Loucy (cell line): ENCODE measurements around the gene GLT8D1.
A peak's percentile ranks its signal among the peaks of the same experiment; 100 is the strongest.

Experiments used
- H2AFZ ChIP-seq: fragments of 200-600 bp; sonication (generic); 2 replicates; pipeline ENCODE4 v1.6.0; 2016; ENCODE audit warnings: antibody characterized with exemption, mild to moderate bottlenecking, low read length, moderate library complexity
- H3F3A ChIP-seq: fragments of 200-600 bp; 2 replicates; pipeline ENCODE4 v1.6.0; 2016; ENCODE audit warnings: antibody characterized with exemption, low read depth, mild to moderate bottlenecking
- H3K27me3 ChIP-seq: fragments of 200-600 bp; sonication (generic); 2 replicates; pipeline ENCODE4 v1.6.1; 2014; ENCODE audit warnings: low read length, mild to moderate bottlenecking; ENCODE audit not compliant: insufficient read depth, poor library complexity, severe bottlenecking
- H3K36me3 ChIP-seq: fragments of 200-600 bp; sonication (generic); 2 replicates; pipeline ENCODE4 v1.6.1; 2016; ENCODE audit warnings: low read length; ENCODE audit not compliant: insufficient read depth
- H3K4me1 ChIP-seq: fragments of 200-600 bp; sonication (generic); 2 replicates; pipeline ENCODE4 v1.5.1; 2014; ENCODE audit warnings: low read length, mild to moderate bottlenecking; ENCODE audit not compliant: insufficient read depth, poor library complexity, severe bottlenecking
- H3K4me2 ChIP-seq: fragments of 200-600 bp; sonication (generic); 2 replicates; pipeline ENCODE4 v1.6.0; 2014; ENCODE audit warnings: antibody characterized with exemption, low read length, low read depth, mild to moderate bottlenecking; ENCODE audit not compliant: poor library complexity, severe bottlenecking
- H3K4me3 ChIP-seq: fragments of 200-600 bp; sonication (generic); 2 replicates; pipeline ENCODE4 v1.5.1; 2014; ENCODE audit warnings: low read length, mild to moderate bottlenecking, mixed read lengths; ENCODE audit not compliant: poor library complexity, severe bottlenecking
- H3K79me2 ChIP-seq: fragments of 200-600 bp; sonication (generic); 2 replicates; pipeline ENCODE4 v1.6.1; 2014; ENCODE audit warnings: low read length; ENCODE audit not compliant: insufficient read depth
- H3K9ac ChIP-seq: fragments of 200-600 bp; sonication (generic); 2 replicates; pipeline ENCODE4 v1.6.0; 2014; ENCODE audit warnings: mild to moderate bottlenecking, low read depth, low read length, moderate library complexity; ENCODE audit not compliant: poor library complexity, severe bottlenecking
- H3K9me2 ChIP-seq: fragments of 200-600 bp; sonication (generic); replicated peaks from 2 replicates; pipeline ENCODE4 v1.6.1; 2016; ENCODE audit warnings: low read depth, low read length, mixed read lengths
- H3K9me3 ChIP-seq: fragments of 200-600 bp; sonication (generic); 2 replicates; pipeline ENCODE4 v1.6.1; 2014; ENCODE audit warnings: mild to moderate bottlenecking, antibody characterized with exemption, low read length, low read depth; ENCODE audit not compliant: insufficient read depth
- H4K20me1 ChIP-seq: fragments of 200-600 bp; sonication (generic); 2 replicates; pipeline ENCODE4 v1.6.0; 2014; ENCODE audit warnings: antibody characterized with exemption, low read length, mild to moderate bottlenecking; ENCODE audit not compliant: insufficient read depth, poor library complexity, severe bottlenecking
- EZH2phosphoT487 ChIP-seq: fragments of 200-600 bp; IDR thresholded peaks from 2 replicates; pipeline ENCODE4 v1.6.1; 2018; ENCODE audit warnings: antibody characterized with exemption, mild to moderate bottlenecking, moderate library complexity, borderline replicate concordance
- TF ChIP-seq, protein P1 (sequence below): fragments of 200-600 bp; sonication (generic); conservative IDR thresholded peaks from 2 replicates; pipeline ENCODE4 v1.5.1; 2014; ENCODE audit warnings: mild to moderate bottlenecking, antibody characterized with exemption, low read length

Gene GLT8D1

DNA sequence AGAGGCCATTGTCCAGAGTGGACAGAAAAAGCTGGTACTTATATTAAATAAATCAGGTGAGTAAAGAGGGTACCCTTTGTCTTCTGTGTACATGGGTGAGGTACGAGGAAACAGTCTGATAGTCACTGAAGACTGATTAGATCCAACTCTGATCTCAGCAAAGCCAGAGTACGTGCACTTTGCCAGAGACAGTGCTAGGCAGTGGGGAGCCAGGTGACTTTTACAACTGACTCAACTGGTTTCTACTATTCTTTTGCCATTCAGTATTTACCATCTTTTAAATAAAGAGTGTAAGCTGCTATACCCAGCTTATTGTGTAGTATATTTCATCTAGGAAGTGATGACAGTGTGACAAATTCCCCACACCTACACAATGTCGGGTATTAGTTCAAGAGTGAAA lies 16.4 kb downstream of the GLT8D1 start:
- Histone ChIP-seq H3K9ac (peak overlapping the region; percentile 95), H2AFZ (no peak overlapping the region), H3K27me3 (no peaks in the 10 kb centered on the region), H3K4me3 (no peak overlapping the region), H3K36me3 (peaks cover 64% of the 10 kb centered on the region), H3K9me3 (no peaks in the 10 kb centered on the region), H3F3A (0 out of 2 replicates have a peak, but pooled peaks cover 3% of the 10 kb centered on the region), H3K4me2 (peak overlapping the region; percentile 99), H3K4me1 (peaks cover 49% of the 10 kb centered on the region), H4K20me1 (peaks cover 74% of the 10 kb centered on the region), H3K9me2 (no peaks in the 10 kb centered on the region), H3K79me2 (peaks cover 79% of the 10 kb centered on the region)
- no peak for TF ChIP-seq EZH2phosphoT487
- TF ChIP-seq, protein P1, sequence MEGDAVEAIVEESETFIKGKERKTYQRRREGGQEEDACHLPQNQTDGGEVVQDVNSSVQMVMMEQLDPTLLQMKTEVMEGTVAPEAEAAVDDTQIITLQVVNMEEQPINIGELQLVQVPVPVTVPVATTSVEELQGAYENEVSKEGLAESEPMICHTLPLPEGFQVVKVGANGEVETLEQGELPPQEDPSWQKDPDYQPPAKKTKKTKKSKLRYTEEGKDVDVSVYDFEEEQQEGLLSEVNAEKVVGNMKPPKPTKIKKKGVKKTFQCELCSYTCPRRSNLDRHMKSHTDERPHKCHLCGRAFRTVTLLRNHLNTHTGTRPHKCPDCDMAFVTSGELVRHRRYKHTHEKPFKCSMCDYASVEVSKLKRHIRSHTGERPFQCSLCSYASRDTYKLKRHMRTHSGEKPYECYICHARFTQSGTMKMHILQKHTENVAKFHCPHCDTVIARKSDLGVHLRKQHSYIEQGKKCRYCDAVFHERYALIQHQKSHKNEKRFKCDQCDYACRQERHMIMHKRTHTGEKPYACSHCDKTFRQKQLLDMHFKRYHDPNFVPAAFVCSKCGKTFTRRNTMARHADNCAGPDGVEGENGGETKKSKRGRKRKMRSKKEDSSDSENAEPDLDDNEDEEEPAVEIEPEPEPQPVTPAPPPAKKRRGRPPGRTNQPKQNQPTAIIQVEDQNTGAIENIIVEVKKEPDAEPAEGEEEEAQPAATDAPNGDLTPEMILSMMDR = no peak

DNA sequence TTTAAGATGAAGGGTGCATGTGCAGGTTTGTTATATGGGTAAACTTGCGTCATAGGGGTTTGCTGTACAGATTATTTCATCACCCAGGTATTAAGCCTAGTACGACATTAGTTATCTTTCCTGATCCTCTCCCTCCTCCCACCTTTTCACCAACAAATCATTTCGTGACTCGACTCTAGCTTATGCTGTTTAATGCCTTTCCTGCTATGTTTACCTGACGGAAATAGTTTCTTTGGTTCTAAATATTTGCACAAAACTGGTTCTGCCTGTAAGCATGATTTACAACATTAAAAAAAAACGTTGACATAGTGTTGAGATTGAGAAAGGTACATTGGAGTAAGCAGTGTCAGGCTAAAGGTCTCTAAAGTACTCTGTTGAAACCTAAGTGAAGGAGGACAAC lies 17.3 kb downstream of the GLT8D1 start:
- peak overlapping the region; percentile 95 for H3K4me3 ChIP-seq
- H3K9me3 ChIP-seq = no peaks in the 10 kb centered on the region
- peaks cover 56% of the 10 kb centered on the region for H3K36me3 ChIP-seq
- H3K79me2 ChIP-seq = peaks cover 88% of the 10 kb centered on the region
- H3K9ac ChIP-seq = peak overlapping the region; percentile 95
- H3K9me2 ChIP-seq = no peaks in the 10 kb centered on the region
- peaks cover 54% of the 10 kb centered on the region for H3K4me1 ChIP-seq
- peak overlapping the region; percentile 99 for H3K4me2 ChIP-seq
- no peak overlapping the region for H2AFZ ChIP-seq
- TF ChIP-seq, protein P1 = no peak
- TF ChIP-seq EZH2phosphoT487 = no peak
- 0 out of 2 replicates have a peak, but pooled peaks cover 3% of the 10 kb centered on the region for H3F3A ChIP-seq
- no peaks in the 10 kb centered on the region for H3K27me3 ChIP-seq
- H4K20me1 ChIP-seq = peaks cover 73% of the 10 kb centered on the region

GRCh38 chr3:52685709-52686691 lies 19.6 kb downstream of the GLT8D1 start, which contains the start of the genes GNL3 and PBRM1:
Gene GNL3, plus strand, starts transcription at chr3:52686032. Its CDS starts 61 bp downstream, at chr3:52686093.
Gene PBRM1, minus strand, starts transcription at chr3:52685913.
- Histone ChIP-seq H3K4me1 (peaks cover 66% of the 10 kb centered on the region), H3K4me2 (peak within 1 kb of the TSS; percentile 99), H4K20me1 (peaks cover 65% of the 10 kb centered on the region), H3K27me3 (no peaks in the 10 kb centered on the region), H3K79me2 (peaks cover 93% of the 10 kb centered on the region), H3K36me3 (peaks cover 36% of the 10 kb centered on the region), H2AFZ (peak within 1 kb of the TSS; percentile 89), H3K9ac (peak within 1 kb of the TSS; percentile 95), H3K9me3 (no peaks in the 10 kb centered on the region), H3F3A (0 out of 2 replicates have a peak, but pooled peaks cover 3% of the 10 kb centered on the region), H3K4me3 (peak within 1 kb of the TSS; percentile 95), H3K9me2 (no peaks in the 10 kb centered on the region)
- TF ChIP-seq, protein P1 = no peak
- no peak for TF ChIP-seq EZH2phosphoT487
